ENCODE data around the gene OR7G1. TPM values are rescaled to one million over a fixed set of nuclear protein-coding genes. Genes with fewer than 3 reads are reported as not detected.

The OR7G1 gene
- total and polyA plus RNA-seq, 2 experiments from 2014 or later = not detected

- H3K9me3 ChIP-seq (ENCODE audit: low read depth) = no peaks in the 10 kb centered on the region
- H3K27ac ChIP-seq = no peak overlapping the region
- H3K4me2 ChIP-seq = no peak overlapping the region
- H3K4me3 ChIP-seq = no peak overlapping the region
- H3K79me2 ChIP-seq = no peaks in the 10 kb centered on the region
- DNase-seq (ENCODE audit: low spot score) = no peak
- TF ChIP-seq EZH2 (IDR thresholded peaks at IDR 0.05; ENCODE audit: borderline replicate concordance) (no peak), EZH2phosphoT487 (IDR thresholded peaks at IDR 0.05; ENCODE audit: low read depth, severe bottlenecking, unreplicated experiment) (no peak), CTCF (IDR thresholded peaks at IDR 0.05; ENCODE audit: poor library complexity) (no peak)
- H3K36me3 ChIP-seq (replicated peaks; ENCODE audit: insufficient read depth, low read depth) = no peaks in the 10 kb centered on the region
- H4K20me1 ChIP-seq (ENCODE audit: insufficient read depth, poor library complexity, severe bottlenecking) = no peaks in the 10 kb centered on the region
- H3K27me3 ChIP-seq = no peaks in the 10 kb centered on the region
- 85% methylated on average over 1 of the region's 1 CpG for WGBS (ENCODE audit: low lambda C conversion rate, missing lambda C conversion rate)
- H3K4me1 ChIP-seq (ENCODE audit: insufficient read depth) = no peaks in the 10 kb centered on the region
- H3K9me2 ChIP-seq (replicated peaks; ENCODE audit: insufficient read depth) = no peaks in the 10 kb centered on the region
- H2AFZ ChIP-seq = no peak overlapping the region
Observed at GRCh38 chr19:9130965-9131364, 15.4 kb upstream of the OR7G1 start.

GRCh38 chr19:9128171-9128570 is 12.6 kb upstream of the OR7G1 start:
- no peak overlapping the region for H2AFZ ChIP-seq
- no peak for DNase-seq (ENCODE audit: low spot score)
- TF ChIP-seq EZH2 (IDR thresholded peaks at IDR 0.05; ENCODE audit: borderline replicate concordance) = no peak
- TF ChIP-seq CTCF (IDR thresholded peaks at IDR 0.05; ENCODE audit: poor library complexity) = no peak
- TF ChIP-seq EZH2phosphoT487 (IDR thresholded peaks at IDR 0.05; ENCODE audit: low read depth, severe bottlenecking, unreplicated experiment) = no peak
- H3K27me3 ChIP-seq = no peaks in the 10 kb centered on the region
- H3K4me3 ChIP-seq = no peak overlapping the region
- H3K4me1 ChIP-seq (ENCODE audit: insufficient read depth) = no peaks in the 10 kb centered on the region
- H3K9me2 ChIP-seq (replicated peaks; ENCODE audit: insufficient read depth) = no peaks in the 10 kb centered on the region
- no peak overlapping the region for H3K4me2 ChIP-seq
- no peaks in the 10 kb centered on the region for H3K36me3 ChIP-seq (replicated peaks; ENCODE audit: insufficient read depth, low read depth)
- H3K27ac ChIP-seq = no peak overlapping the region
- H4K20me1 ChIP-seq (ENCODE audit: insufficient read depth, poor library complexity, severe bottlenecking) = no peaks in the 10 kb centered on the region
- H3K9me3 ChIP-seq (ENCODE audit: low read depth) = no peaks in the 10 kb centered on the region
- 79% methylated on average over 3 of the region's 3 CpGs for WGBS (ENCODE audit: low lambda C conversion rate, missing lambda C conversion rate)
- H3K79me2 ChIP-seq = no peaks in the 10 kb centered on the region

DNA sequence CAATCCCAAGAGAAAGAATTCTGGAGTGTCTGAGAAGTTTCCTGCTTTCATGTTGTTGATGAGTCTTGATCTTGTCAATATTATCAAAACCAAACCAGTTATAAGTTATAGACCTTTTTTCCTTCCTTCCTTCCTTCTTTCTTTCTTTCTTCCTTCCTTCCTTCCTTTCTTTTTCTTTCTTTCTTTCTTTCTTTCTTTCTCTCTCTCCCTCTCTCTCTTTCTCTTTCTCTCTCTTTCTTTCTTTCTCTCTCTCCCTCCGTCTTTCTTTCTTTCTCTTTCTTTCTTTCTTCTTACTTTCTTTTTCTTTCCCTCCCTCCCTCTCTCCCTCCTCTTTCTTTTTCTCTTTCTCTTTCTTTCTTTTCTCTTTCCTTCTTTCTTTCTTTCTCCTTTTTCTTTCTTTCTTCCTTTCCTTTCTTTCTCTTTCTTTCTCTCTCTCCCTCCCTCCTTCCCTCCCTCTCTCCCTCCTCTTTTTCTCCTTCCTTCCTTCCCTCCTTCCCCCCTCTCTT is 11.4 kb upstream of the OR7G1 start, which contains the start of gene OR7G3:
TSS of gene OR7G3 (minus strand) at position 51 of the 506 bp plus-strand sequence. CDS start at position 51, 0 bp downstream.
- no peak for DNase-seq (ENCODE audit: low spot score)
- Histone ChIP-seq H3K4me2 (no peak within 1 kb of the TSS), H2AFZ (no peak within 1 kb of the TSS), H3K4me1 (ENCODE audit: insufficient read depth) (no peaks in the 10 kb centered on the region), H3K9me3 (ENCODE audit: low read depth) (no peaks in the 10 kb centered on the region), H3K27ac (no peak within 1 kb of the TSS), H3K4me3 (no peak within 1 kb of the TSS), H3K27me3 (no peaks in the 10 kb centered on the region), H3K79me2 (no peaks in the 10 kb centered on the region), H4K20me1 (ENCODE audit: insufficient read depth, poor library complexity, severe bottlenecking) (no peaks in the 10 kb centered on the region), H3K9me2 (replicated peaks; ENCODE audit: insufficient read depth) (no peaks in the 10 kb centered on the region), H3K36me3 (replicated peaks; ENCODE audit: insufficient read depth, low read depth) (no peaks in the 10 kb centered on the region)
- WGBS (ENCODE audit: low lambda C conversion rate, missing lambda C conversion rate) = no CpG with 5 or more reads among the region's 1 CpG
- TF ChIP-seq CTCF (IDR thresholded peaks at IDR 0.05; ENCODE audit: poor library complexity) = no peak
- TF ChIP-seq EZH2 (IDR thresholded peaks at IDR 0.05; ENCODE audit: borderline replicate concordance) = no peak
- TF ChIP-seq EZH2phosphoT487 (IDR thresholded peaks at IDR 0.05; ENCODE audit: low read depth, severe bottlenecking, unreplicated experiment) = no peak

Data from hepatocyte (in vitro differentiated cells).